ENCODE measurements around the gene RASSF6. TPM values are rescaled to one million over a fixed set of nuclear protein-coding genes. Genes with fewer than 3 reads are reported as not detected.

RASSF6 gene
- total and polyA plus RNA-seq, 2 donors from 2014 or later, result 4.7 to 8.8 TPM

DNA sequence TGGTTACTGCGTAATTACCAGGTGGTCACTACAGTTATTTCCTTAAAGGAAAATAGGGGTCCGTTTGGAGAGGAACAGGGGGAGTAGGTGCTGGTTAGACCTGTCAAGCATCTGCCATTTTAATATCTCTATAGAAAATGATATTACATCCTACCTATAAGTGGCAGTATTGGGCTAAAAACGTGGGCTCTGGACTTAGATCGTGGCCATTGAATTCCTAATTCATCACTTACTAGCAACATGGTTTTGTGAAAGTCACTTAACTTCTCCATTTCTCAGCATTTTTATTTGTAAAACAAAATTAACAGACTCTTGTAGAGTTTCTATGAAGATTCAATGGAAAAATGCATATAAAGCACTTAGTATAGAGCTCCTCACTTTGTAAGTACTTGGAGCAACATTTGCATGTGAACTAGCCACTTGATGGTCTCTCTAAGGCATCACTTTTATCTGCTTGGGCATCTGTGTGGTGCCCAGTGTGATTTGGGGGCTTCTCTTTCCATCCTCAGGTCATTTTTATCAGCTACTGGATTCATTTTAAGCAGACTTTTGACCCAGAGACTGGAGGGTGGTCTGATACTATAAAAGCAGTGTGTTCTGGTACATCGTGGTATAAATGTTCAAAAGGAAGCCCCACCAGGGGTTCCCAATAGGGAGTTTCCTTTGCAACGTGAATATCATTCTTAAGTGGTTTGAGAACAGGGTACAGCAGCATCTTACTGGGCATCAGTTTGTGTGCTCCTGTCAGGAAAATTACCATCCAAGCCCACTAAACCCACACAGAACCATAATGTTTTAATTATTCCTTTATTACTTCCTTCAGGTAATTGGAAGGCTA lies 42.7 kb upstream of the RASSF6 start:
- no peak overlapping the region for H3K9ac ChIP-seq (ENCODE audit: low read length in 3 of 3)
- DNase-seq (peak in 2 of 5 donors; percentile 43 to 49), FAIRE-seq (no peak)
- TF ChIP-seq, protein P1, sequence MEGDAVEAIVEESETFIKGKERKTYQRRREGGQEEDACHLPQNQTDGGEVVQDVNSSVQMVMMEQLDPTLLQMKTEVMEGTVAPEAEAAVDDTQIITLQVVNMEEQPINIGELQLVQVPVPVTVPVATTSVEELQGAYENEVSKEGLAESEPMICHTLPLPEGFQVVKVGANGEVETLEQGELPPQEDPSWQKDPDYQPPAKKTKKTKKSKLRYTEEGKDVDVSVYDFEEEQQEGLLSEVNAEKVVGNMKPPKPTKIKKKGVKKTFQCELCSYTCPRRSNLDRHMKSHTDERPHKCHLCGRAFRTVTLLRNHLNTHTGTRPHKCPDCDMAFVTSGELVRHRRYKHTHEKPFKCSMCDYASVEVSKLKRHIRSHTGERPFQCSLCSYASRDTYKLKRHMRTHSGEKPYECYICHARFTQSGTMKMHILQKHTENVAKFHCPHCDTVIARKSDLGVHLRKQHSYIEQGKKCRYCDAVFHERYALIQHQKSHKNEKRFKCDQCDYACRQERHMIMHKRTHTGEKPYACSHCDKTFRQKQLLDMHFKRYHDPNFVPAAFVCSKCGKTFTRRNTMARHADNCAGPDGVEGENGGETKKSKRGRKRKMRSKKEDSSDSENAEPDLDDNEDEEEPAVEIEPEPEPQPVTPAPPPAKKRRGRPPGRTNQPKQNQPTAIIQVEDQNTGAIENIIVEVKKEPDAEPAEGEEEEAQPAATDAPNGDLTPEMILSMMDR (IDR thresholded peaks at IDR 0.05; ENCODE audit: borderline replicate concordance, extremely low read depth, insufficient read depth), result peak; percentile 23
- H3K27me3 ChIP-seq (ENCODE audit: control insufficient read depth, insufficient read depth, low read length), result no peaks in the 10 kb centered on the region
- no peak overlapping the region for H3K27ac ChIP-seq (ENCODE audit: low read depth in 2 of 2, low read length in 2 of 2)
- no peaks in the 10 kb centered on the region for H3K4me1 ChIP-seq (ENCODE audit: control insufficient read depth in 2 of 3, insufficient read depth in 2 of 3, low read depth in 1 of 3, low read length in 3 of 3)
- intact Hi-C loops (cut with DNase I), result no loop called here
- H3K4me3 ChIP-seq (ENCODE audit: low read length in 3 of 3), result no peak overlapping the region
- no peaks in the 10 kb centered on the region for H3K9me3 ChIP-seq (ENCODE audit: control insufficient read depth in 2 of 3, insufficient read depth in 1 of 3, low read length in 3 of 3)
- H3K36me3 ChIP-seq (ENCODE audit: control insufficient read depth in 2 of 3, insufficient read depth in 3 of 3, low read length in 3 of 3), result no peaks in the 10 kb centered on the region

DNA sequence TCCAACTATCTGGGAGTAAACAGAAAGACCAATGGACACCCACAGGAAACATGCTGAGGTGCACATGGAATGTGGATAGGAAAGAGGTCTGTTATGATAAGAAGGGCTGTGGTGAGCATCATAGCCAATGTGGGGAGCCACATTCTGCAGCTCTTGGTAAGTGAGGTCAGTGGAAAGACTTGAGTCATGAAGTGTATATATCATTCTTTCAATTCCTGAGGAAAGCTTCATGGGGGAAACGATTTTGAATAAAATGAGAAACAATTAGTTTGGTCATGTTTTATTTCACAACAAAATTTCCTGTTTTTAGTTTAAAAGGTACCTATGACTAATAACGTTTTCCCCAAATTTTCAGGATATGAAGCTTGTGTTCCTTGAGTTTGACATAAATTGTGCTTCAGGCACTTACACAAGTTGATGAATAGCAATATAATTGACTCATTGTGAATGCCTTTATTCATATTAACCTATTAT lies 41.4 kb upstream of the RASSF6 start:
- no peaks in the 10 kb centered on the region for H3K9me3 ChIP-seq (ENCODE audit: control insufficient read depth in 2 of 3, insufficient read depth in 1 of 3, low read length in 3 of 3)
- FAIRE-seq (no peak), DNase-seq (no peak)
- no peak overlapping the region for H3K27ac ChIP-seq (ENCODE audit: low read depth in 2 of 2, low read length in 2 of 2)
- H3K4me3 ChIP-seq (ENCODE audit: low read length in 3 of 3), result no peak overlapping the region
- no peaks in the 10 kb centered on the region for H3K27me3 ChIP-seq (ENCODE audit: control insufficient read depth, insufficient read depth, low read length)
- TF ChIP-seq, protein P1 (IDR thresholded peaks at IDR 0.05; ENCODE audit: borderline replicate concordance, extremely low read depth, insufficient read depth), result no peak
- intact Hi-C loops (cut with DNase I), result no loop called here
- no peaks in the 10 kb centered on the region for H3K36me3 ChIP-seq (ENCODE audit: control insufficient read depth in 2 of 3, insufficient read depth in 3 of 3, low read length in 3 of 3)
- no peaks in the 10 kb centered on the region for H3K4me1 ChIP-seq (ENCODE audit: control insufficient read depth in 2 of 3, insufficient read depth in 2 of 3, low read depth in 1 of 3, low read length in 3 of 3)
- no peak overlapping the region for H3K9ac ChIP-seq (ENCODE audit: low read length in 3 of 3)

DNA sequence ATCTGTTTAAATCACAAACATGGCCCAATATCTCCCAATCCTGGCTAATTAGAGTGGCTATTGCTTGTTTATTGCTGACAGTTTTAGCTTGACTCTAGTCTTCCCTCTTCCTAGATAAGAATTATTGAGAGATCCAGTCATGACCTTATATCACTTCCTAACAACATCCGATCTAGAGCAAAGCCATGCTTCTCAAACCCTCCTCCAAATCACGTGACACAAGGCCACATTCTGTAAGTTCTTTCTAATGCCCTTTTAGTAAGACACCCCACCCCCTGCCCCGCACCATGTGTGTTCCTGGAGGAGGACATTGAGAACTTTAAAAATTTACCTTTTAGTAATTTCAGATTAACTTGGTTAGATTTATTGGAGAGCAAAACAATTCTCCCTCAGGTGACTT lies 40.6 kb upstream of the RASSF6 start:
- TF ChIP-seq, protein P1 (IDR thresholded peaks at IDR 0.05; ENCODE audit: borderline replicate concordance, extremely low read depth, insufficient read depth), result no peak
- intact Hi-C loops (cut with DNase I), result no loop called here
- FAIRE-seq (no peak), DNase-seq (no peak)
- no peaks in the 10 kb centered on the region for H3K9me3 ChIP-seq (ENCODE audit: control insufficient read depth in 2 of 3, insufficient read depth in 1 of 3, low read length in 3 of 3)
- H3K4me1 ChIP-seq (ENCODE audit: control insufficient read depth in 2 of 3, insufficient read depth in 2 of 3, low read depth in 1 of 3, low read length in 3 of 3), result no peaks in the 10 kb centered on the region
- no peaks in the 10 kb centered on the region for H3K36me3 ChIP-seq (ENCODE audit: control insufficient read depth in 2 of 3, insufficient read depth in 3 of 3, low read length in 3 of 3)
- H3K4me3 ChIP-seq (ENCODE audit: low read length in 3 of 3), result no peak overlapping the region
- no peak overlapping the region for H3K27ac ChIP-seq (ENCODE audit: low read depth in 2 of 2, low read length in 2 of 2)
- H3K9ac ChIP-seq (ENCODE audit: low read length in 3 of 3), result no peak overlapping the region
- no peaks in the 10 kb centered on the region for H3K27me3 ChIP-seq (ENCODE audit: control insufficient read depth, insufficient read depth, low read length)
